Fibroblast of lung (primary cell): ENCODE results near the gene TGFBRAP1. TPM values are rescaled to one million over a fixed set of nuclear protein-coding genes. Genes with fewer than 3 reads are reported as not detected.

Source experiments
- DNase-seq, 2 donors: peaks; one replicate each; pipeline versions ENCODE4 v3.0.0 to v3.0.0-alpha.2; 2010; ENCODE audit warnings: low read depth in 2 of 2
- H2AFZ ChIP-seq: 2 replicates; pipeline ENCODE4 v1.5.1; 2012; ENCODE audit warnings: low read length, control low read depth, inconsistent platforms
- H3K27ac ChIP-seq: 2 replicates; pipeline ENCODE4 v1.5.1; 2011; ENCODE audit warnings: low read length, control low read depth; ENCODE audit not compliant: insufficient read depth
- H3K27me3 ChIP-seq: 2 replicates; pipeline ENCODE4 v1.5.1; 2011; ENCODE audit warnings: mild to moderate bottlenecking, low read length; ENCODE audit not compliant: control insufficient read depth, insufficient read depth
- H3K36me3 ChIP-seq: 2 replicates; pipeline ENCODE4 v1.5.1; 2011; ENCODE audit warnings: low read length; ENCODE audit not compliant: control insufficient read depth, insufficient read depth
- H3K4me1 ChIP-seq: 2 replicates; pipeline ENCODE4 v1.5.1; 2011; ENCODE audit warnings: low read length; ENCODE audit not compliant: control insufficient read depth, insufficient read depth; ENCODE audit errors: extremely low read depth
- H3K4me2 ChIP-seq: 2 replicates; pipeline ENCODE4 v1.5.1; 2011; ENCODE audit warnings: low read length, control low read depth; ENCODE audit not compliant: insufficient read depth; ENCODE audit errors: extremely low read depth
- H3K4me3 ChIP-seq, 4 experiments: fragments of 200-600 bp in 1 of 4; sonication (generic) in 1 of 4; replicated peaks in 1 of 4; 2 replicates each; pipeline ENCODE4 v1.5.1; 2011 to 2016; ENCODE audit warnings: low read length in 4 of 4, low read depth in 3 of 4, mild to moderate bottlenecking in 3 of 4, control low read depth in 2 of 4, inconsistent platforms in 1 of 4, mixed read lengths in 1 of 4; ENCODE audit not compliant: insufficient read depth in 1 of 4; ENCODE audit errors: control extremely low read depth in 1 of 4
- H3K79me2 ChIP-seq: 2 replicates; pipeline ENCODE4 v1.5.1; 2012; ENCODE audit warnings: mild to moderate bottlenecking, low read length, inconsistent platforms; ENCODE audit not compliant: control insufficient read depth, insufficient read depth
- H3K9ac ChIP-seq: 2 replicates; pipeline ENCODE4 v1.5.1; 2011; ENCODE audit warnings: mild to moderate bottlenecking, low read length, control low read depth; ENCODE audit not compliant: insufficient read depth
- H3K9me3 ChIP-seq: 2 replicates; pipeline ENCODE4 v1.5.1; 2012; ENCODE audit warnings: low read depth, low read length; ENCODE audit not compliant: control insufficient read depth, insufficient read depth
- H4K20me1 ChIP-seq: 2 replicates; pipeline ENCODE4 v1.5.1; 2011; ENCODE audit warnings: low read length; ENCODE audit not compliant: control insufficient read depth, insufficient read depth; ENCODE audit errors: extremely low read depth
- EZH2 ChIP-seq: IDR thresholded peaks from 2 replicates; pipeline ENCODE4 v1.5.1; 2012; ENCODE audit warnings: low read length, control low read depth, mild to moderate bottlenecking; ENCODE audit errors: missing control alignments
- polyA plus RNA-seq, 2 donors: library from polyadenylated mRNA; depleted of rRNA in 1 of 2; stranded (reverse) in 1 of 2; unstranded in 1 of 2; fragments of >200 nt; gene quantifications; 2 replicates each; pipeline ENCODE4 v1.2.1, GENCODE V29; 2011 to 2012; ENCODE audit warnings: missing spikeins in 1 of 2
- total RNA-seq: library from RNA; depleted of rRNA; stranded (reverse); fragments of >200 nt; gene quantifications from 2 replicates; pipeline ENCODE4 v1.2.1, GENCODE V29; 2014
- TF ChIP-seq, protein P1 (sequence below), 2 donors: IDR thresholded peaks in 1 of 2; conservative IDR thresholded peaks in 1 of 2; 1 replicate in 1 of 2; 2 replicates in 1 of 2; pipeline ENCODE4 v1.5.1; 2011 to 2012; ENCODE audit warnings: low read length in 2 of 2, control low read depth in 1 of 2, inconsistent platforms in 1 of 2, low read depth in 1 of 2, mild to moderate bottlenecking in 1 of 2

The TGFBRAP1 gene
- total and polyA plus RNA-seq, 2 donors (not counting 1 experiment from before 2014, with no cell fraction given), result 8.5 to 14.9 TPM

DNA sequence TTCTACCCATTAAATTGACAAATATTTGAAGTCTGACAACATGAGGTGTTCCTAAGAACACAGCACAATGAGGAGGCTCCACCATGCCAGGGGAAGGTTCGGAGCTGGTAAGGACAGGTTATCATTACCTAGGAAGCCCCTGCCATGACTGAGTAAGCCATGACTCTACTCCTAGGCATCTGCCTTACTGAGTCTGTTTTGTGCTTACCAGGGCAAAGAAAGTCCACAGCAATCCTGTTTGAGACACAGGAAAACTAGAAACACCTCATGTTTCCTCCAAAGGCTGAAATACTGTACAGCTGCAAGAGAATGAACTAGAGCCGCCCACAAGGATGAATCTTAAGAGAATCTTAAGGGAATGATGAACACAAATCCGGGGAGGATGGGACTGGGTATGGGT lies 11.6 kb downstream of the TGFBRAP1 start:
- H3K27ac ChIP-seq, result no peak overlapping the region
- H3K79me2 ChIP-seq, result peaks cover 14% of the 10 kb centered on the region

DNA sequence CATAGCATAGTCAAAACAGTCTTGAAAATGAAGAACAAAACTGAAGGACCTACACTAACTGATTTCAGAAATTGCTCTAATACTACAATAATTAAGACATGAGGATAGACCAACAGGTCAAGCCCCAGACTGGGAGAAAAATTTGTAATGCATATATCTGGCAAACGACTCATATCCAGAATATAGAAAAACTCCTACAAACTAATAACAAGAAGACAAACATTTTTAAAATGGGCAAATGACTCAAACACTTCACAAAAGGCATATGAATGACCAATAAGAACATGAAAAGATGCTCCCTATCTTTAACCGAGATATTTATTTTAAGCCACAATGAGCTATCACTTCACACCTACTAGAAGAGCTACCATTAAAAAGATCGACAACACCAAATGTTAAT lies 14.2 kb downstream of the TGFBRAP1 start:
- H4K20me1 ChIP-seq, result no peaks in the 10 kb centered on the region
- DNase-seq, result no peak
- H3K9ac ChIP-seq, result no peak overlapping the region
- no peak overlapping the region for H3K27ac ChIP-seq
- no peaks in the 10 kb centered on the region for H3K4me1 ChIP-seq
- no peak overlapping the region for H3K4me3 ChIP-seq
- H3K27me3 ChIP-seq, result no peaks in the 10 kb centered on the region
- H3K4me2 ChIP-seq, result no peak overlapping the region
- TF ChIP-seq, protein P1, sequence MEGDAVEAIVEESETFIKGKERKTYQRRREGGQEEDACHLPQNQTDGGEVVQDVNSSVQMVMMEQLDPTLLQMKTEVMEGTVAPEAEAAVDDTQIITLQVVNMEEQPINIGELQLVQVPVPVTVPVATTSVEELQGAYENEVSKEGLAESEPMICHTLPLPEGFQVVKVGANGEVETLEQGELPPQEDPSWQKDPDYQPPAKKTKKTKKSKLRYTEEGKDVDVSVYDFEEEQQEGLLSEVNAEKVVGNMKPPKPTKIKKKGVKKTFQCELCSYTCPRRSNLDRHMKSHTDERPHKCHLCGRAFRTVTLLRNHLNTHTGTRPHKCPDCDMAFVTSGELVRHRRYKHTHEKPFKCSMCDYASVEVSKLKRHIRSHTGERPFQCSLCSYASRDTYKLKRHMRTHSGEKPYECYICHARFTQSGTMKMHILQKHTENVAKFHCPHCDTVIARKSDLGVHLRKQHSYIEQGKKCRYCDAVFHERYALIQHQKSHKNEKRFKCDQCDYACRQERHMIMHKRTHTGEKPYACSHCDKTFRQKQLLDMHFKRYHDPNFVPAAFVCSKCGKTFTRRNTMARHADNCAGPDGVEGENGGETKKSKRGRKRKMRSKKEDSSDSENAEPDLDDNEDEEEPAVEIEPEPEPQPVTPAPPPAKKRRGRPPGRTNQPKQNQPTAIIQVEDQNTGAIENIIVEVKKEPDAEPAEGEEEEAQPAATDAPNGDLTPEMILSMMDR (conservative IDR thresholded peaks at IDR 0.05 in 1 of 2, IDR thresholded peaks at IDR 0.05 in 1 of 2; ENCODE audit: low read depth in 1 of 2, low read length in 2 of 2), result no peak
- no peak for TF ChIP-seq EZH2
- H2AFZ ChIP-seq, result no peak overlapping the region
- peaks cover 9% of the 10 kb centered on the region for H3K79me2 ChIP-seq
- no peaks in the 10 kb centered on the region for H3K9me3 ChIP-seq
- no peaks in the 10 kb centered on the region for H3K36me3 ChIP-seq

More for the DNA sequence above, 11.6 kb downstream of the TGFBRAP1 start:
- Histone ChIP-seq H2AFZ (no peak overlapping the region), H3K4me3 (no peak overlapping the region), H3K36me3 (no peaks in the 10 kb centered on the region), H3K9me3 (no peaks in the 10 kb centered on the region), H3K9ac (no peak overlapping the region), H3K27me3 (no peaks in the 10 kb centered on the region), H3K4me1 (no peaks in the 10 kb centered on the region), H4K20me1 (no peaks in the 10 kb centered on the region), H3K4me2 (no peak overlapping the region)
- DNase-seq, result no peak
- no peak for TF ChIP-seq EZH2
- TF ChIP-seq, protein P1 (conservative IDR thresholded peaks at IDR 0.05 in 1 of 2, IDR thresholded peaks at IDR 0.05 in 1 of 2; ENCODE audit: low read depth in 1 of 2, low read length in 2 of 2), result no peak

GRCh38 chr2:105313877-105314276 lies 15.7 kb downstream of the TGFBRAP1 start:
- no peak for TF ChIP-seq EZH2
- TF ChIP-seq, protein P1 (conservative IDR thresholded peaks at IDR 0.05 in 1 of 2, IDR thresholded peaks at IDR 0.05 in 1 of 2; ENCODE audit: low read depth in 1 of 2, low read length in 2 of 2), result no peak
- H3K27me3 ChIP-seq, result no peaks in the 10 kb centered on the region
- H3K9me3 ChIP-seq, result no peaks in the 10 kb centered on the region
- H2AFZ ChIP-seq, result no peak overlapping the region
- no peak overlapping the region for H3K4me2 ChIP-seq
- H3K9ac ChIP-seq, result no peak overlapping the region
- no peak overlapping the region for H3K27ac ChIP-seq
- no peaks in the 10 kb centered on the region for H3K4me1 ChIP-seq
- no peaks in the 10 kb centered on the region for H4K20me1 ChIP-seq
- H3K36me3 ChIP-seq, result no peaks in the 10 kb centered on the region
- peaks cover 5% of the 10 kb centered on the region for H3K79me2 ChIP-seq
- H3K4me3 ChIP-seq, result no peak overlapping the region
- DNase-seq, result no peak
